Right cardiac atrium (tissue), 5 donors: ENCODE measurements around the gene CSPG4. TPM values are rescaled to one million over a fixed set of nuclear protein-coding genes. Genes with fewer than 3 reads are reported as not detected.
"Not testable (repeated sequence)": the region's sequence is repeated elsewhere in the genome, so short reads cannot be mapped to it uniquely, and the experiment has no call there.

Experiments used
- ATAC-seq, 2 donors: fragments of 200-7000 bp; cut with Tn5 transposase; one replicate each; pipeline versions ENCODE4 v1.8.0 to v1.9.1; 2020; ENCODE audit warnings: moderate library complexity in 2 of 2, mild to moderate bottlenecking in 1 of 2
- DNase-seq, 3 donors: peaks; one replicate each; pipeline ENCODE4 v3.0.0-alpha.2; 2020
- H3K27ac ChIP-seq: one replicate; pipeline ENCODE4 v1.5.1; 2013; ENCODE audit warnings: mild to moderate bottlenecking, low read length, control low read depth, moderate library complexity
- H3K27me3 ChIP-seq: one replicate; pipeline ENCODE4 v1.6.1; 2013; ENCODE audit not compliant: control insufficient read depth, insufficient read depth
- H3K4me1 ChIP-seq: one replicate; pipeline ENCODE4 v1.6.1; 2013; ENCODE audit warnings: low read length; ENCODE audit not compliant: control insufficient read depth, insufficient read depth
- H3K4me3 ChIP-seq: one replicate; pipeline ENCODE4 v1.5.1; 2013; ENCODE audit warnings: low read length, control low read depth
- H3K9me3 ChIP-seq: one replicate; pipeline ENCODE4 v1.6.1; 2013; ENCODE audit warnings: low read length; ENCODE audit not compliant: control insufficient read depth
- WGBS: extraction: QIAGEN DNeasy Blood & Tissue Kit; methylation state at CpG from one replicate; pipeline ENCODE4 v1.1.7; 2013; 5-methylcytosine and 5-hydroxymethylcytosine counted together
- intact Hi-C, 4 donors: fragments of 100-400 bp; cut with DNase I; formaldehyde crosslinking; loops; one replicate each; pipeline versions ENCODE4 v1.11.0 to v1.14.0; 2022 to 2023
- polyA plus RNA-seq: library from polyadenylated mRNA; stranded (reverse); fragments of 200-250 nt; gene quantifications from one replicate; pipeline ENCODE4 v1.2.3, GENCODE V29; 2013
- total RNA-seq, 4 donors: library from RNA; stranded (reverse); fragmentation: NEBNext Ultra II Directional; extraction: Animal tissue kit (Norgen Biotek cat#: 25700); gene quantifications; one replicate each; pipeline ENCODE4 v1.2.1, GENCODE V29; 2021
- donor health status: healthy with polysubstance abuse.
- donor health status: DM: no; HTN: yes; CAD: no.
- donor health status: DM: no; HTN: no; CAD: no.
- donor health status: DM: no; HTN: yes; CAD: no; lungs with severe emphysema.
- donor health status: DM: yes; HTN: yes; CAD: no.

Gene CSPG4
- total and polyA plus RNA-seq, 5 donors: 10.1 to 48.9 (median 14.7) TPM

DNA sequence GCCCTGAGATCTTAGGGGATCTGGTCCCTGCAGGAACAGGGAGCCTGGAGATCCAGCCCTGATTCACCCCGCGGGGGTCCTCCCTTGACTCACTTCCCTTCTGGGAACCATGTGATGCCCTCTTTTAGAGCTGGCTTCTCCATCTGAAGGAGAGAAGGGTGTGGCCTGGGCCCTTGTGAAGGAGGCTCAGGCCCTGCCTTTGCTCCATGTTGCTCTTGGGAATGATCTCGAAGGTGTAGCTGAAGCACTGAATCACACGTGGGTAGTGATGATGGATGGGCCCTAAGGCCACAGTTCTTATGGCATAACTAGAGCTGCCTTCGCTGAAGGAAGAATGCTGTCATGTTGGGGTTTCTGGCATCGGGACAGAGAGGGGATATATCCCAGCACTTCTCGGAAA, 1.2 kb downstream of the CSPG4 start:
- peak in 1 of 3 donors; percentile 36 for DNase-seq
- Histone ChIP-seq H3K4me3 (peak overlapping the region; percentile 53), H3K4me1 (peaks cover 10% of the 10 kb centered on the region), H3K27ac (peak overlapping the region; percentile 31)
- 40% methylated on average over 7 of the region's 7 CpGs for WGBS
- intact Hi-C loops, H3K9me3 ChIP-seq, ATAC-seq, H3K27me3 ChIP-seq: not testable (repeated sequence)

DNA sequence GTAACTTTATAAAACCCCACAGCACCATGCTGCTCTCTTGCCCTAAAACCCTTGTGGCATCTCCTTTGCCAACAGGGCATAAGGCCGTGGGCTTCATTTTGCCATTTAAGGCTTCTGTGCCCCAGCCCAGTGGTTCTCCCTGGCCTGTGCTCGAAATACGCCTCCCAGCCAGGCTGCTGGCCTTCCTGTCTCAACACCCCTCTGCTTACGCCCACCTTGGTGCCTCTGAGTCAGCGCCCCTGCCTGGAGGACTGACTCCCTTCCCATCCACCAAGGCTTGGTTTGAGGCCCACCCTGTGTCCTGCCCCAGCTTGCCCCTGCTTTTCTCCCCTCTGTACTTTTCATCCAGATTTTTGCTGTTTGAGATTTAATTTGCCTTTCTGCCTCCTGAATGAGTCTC, 1.8 kb downstream of the CSPG4 start:
- peak in 1 of 3 donors; percentile 15 for DNase-seq
- H3K4me1 ChIP-seq: peaks cover 10% of the 10 kb centered on the region
- WGBS: 71% methylated on average over 5 of the region's 5 CpGs
- H3K4me3 ChIP-seq, H3K27me3 ChIP-seq, H3K27ac ChIP-seq, H3K9me3 ChIP-seq, ATAC-seq, intact Hi-C loops: not testable (repeated sequence)

DNA sequence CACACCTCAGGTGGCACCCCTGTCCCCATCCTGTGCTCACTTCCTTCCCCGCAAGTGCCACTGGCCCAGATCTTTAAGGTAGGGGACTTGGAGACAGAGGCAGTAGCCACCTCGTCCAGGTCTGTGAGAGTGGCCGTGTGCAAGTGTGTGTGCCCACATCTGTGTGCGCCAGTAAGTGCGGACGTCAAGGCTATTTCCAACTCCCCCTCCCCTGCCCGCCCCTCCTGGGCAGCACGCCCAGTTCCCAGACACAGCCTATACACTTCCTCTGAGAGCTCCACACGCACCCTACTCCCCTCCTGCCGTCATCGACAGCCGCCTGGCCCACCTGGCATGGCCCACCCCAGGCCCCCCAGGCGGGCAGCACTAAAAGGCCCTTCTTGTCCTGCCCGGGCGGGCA, 3.2 kb downstream of the CSPG4 start:
- H3K27ac ChIP-seq: peak overlapping the region; percentile 73
- intact Hi-C loops, H3K9me3 ChIP-seq, H3K4me3 ChIP-seq, H3K27me3 ChIP-seq: not testable (repeated sequence)
- peak; percentile 69 to 70 for ATAC-seq
- 13% methylated on average over 13 of the region's 15 CpGs for WGBS
- peak; percentile 84 to 93 (median 92) for DNase-seq
- peaks cover 10% of the 10 kb centered on the region for H3K4me1 ChIP-seq

DNA sequence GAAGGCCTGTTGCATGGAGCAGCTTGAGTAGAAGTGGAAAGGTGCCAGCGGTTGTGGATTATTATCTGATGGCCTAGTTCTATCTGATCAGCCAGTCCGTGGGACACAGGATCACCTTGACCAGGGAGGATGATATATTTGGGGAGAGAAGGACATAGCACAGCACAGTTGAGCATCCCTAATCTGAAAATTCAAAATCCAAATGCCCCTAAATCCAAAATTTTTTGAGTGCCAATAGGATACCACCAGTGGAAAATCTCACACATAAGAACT, 6.0 kb downstream of the CSPG4 start:
- H3K4me3 ChIP-seq: no peak overlapping the region
- H3K27me3 ChIP-seq: no peaks in the 10 kb centered on the region
- no peaks in the 10 kb centered on the region for H3K9me3 ChIP-seq
- intact Hi-C loops: no loop called here
- no peak for ATAC-seq
- 58% methylated on average over 2 of the region's 2 CpGs for WGBS
- no peak overlapping the region for H3K27ac ChIP-seq
- H3K4me1 ChIP-seq: peaks cover 13% of the 10 kb centered on the region
- no peak for DNase-seq

DNA sequence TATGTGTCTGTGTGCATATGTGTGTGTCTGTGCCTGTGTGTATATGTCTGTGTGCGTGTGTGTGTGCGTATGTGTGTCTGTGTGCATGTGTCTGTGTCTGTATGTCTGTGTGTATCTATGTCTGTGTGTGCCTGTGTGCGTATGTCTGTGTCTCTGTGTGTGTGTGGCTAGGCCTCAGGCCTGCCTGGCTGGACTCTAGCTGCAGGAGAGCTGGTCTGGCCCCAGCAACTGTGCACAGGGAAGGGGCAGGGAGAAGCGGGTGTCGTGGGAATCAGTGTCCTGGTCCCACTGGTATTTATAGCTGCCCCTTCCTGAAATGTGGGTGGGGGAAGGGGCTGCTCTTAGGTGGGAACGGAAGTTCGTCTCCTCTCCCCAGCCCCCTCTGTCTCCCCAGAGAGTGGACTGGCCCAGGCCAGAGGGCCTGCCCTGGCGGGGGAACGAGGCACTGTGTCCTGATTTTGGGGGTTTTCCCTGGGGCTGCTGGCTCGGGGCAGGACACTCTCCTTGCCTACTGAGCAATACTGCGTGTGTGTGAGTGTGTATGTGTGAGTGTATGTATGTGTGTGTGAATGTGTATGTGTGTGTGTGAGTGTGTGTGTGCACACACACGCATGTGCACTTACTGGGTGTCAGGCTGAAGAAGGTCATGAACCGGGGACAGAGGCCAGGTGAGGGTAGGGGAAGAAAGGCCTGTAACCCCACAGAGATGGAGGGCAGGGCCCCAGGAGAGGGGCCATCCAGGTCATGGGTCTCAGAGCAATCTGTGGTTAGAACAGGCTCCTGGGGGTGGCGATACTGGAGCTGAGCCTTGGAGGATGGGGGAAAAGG, 6.6 kb downstream of the CSPG4 start:
- Histone ChIP-seq H3K4me1 (peaks cover 15% of the 10 kb centered on the region), H3K9me3 (no peaks in the 10 kb centered on the region), H3K27ac (peak overlapping the region; percentile 22), H3K4me3 (no peak overlapping the region), H3K27me3 (no peaks in the 10 kb centered on the region)
- ATAC-seq (no peak), DNase-seq (peak in 1 of 3 donors; percentile 75)
- intact Hi-C loops: no loop called here
- WGBS: 65% methylated on average over 14 of the region's 14 CpGs

DNA sequence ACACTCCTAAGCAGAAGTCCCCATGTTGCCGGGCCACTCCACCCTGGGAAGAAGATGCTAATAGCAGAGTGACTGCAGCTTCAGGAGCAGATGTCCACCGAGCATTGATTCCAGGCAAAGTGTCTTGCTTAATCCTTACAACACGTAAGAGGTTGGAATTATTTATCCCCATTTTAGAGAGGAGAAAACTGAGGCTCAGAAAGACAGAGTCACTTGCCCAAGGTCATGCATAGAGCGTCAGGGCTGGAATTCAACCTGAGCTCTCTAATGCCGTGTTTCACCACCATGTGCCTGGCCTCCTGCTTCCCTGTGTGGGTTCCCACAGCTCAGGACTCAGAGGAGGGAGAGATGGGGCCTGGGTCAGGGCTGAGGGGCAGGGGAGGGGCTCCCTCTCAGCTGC, 7.3 kb downstream of the CSPG4 start:
- DNase-seq, intact Hi-C loops, H3K9me3 ChIP-seq, ATAC-seq, H3K4me3 ChIP-seq, H3K27ac ChIP-seq, H3K27me3 ChIP-seq: not testable (repeated sequence)
- peaks cover 18% of the 10 kb centered on the region for H3K4me1 ChIP-seq
- 88% methylated on average over 5 of the region's 5 CpGs for WGBS

DNA sequence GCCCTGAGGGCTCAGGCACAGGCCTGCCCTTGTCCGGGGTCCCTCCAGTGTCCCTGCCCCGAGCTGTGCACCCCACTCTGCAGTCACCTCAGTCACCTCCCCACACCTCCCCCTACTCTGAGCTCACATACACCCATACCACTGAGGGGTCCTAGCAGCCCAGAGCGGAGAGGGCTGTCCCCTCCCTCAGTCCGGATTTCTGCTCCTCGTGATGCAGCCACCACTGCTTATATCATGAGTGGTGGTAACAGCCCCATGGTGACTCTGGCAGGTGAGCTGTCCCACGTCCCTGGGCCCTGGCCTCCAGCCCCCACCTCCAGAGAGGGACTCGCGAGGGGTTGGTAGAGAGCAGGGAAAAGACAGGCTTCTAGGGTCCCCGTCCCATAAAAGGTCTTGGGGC, 8.0 kb downstream of the CSPG4 start:
- ATAC-seq: no peak
- no peak overlapping the region for H3K4me3 ChIP-seq
- WGBS: 90% methylated on average over 9 of the region's 9 CpGs
- no peak for DNase-seq
- no peaks in the 10 kb centered on the region for H3K27me3 ChIP-seq
- H3K4me1 ChIP-seq: peaks cover 21% of the 10 kb centered on the region
- intact Hi-C loops: no loop called here
- H3K27ac ChIP-seq: no peak overlapping the region
- H3K9me3 ChIP-seq: no peaks in the 10 kb centered on the region

DNA sequence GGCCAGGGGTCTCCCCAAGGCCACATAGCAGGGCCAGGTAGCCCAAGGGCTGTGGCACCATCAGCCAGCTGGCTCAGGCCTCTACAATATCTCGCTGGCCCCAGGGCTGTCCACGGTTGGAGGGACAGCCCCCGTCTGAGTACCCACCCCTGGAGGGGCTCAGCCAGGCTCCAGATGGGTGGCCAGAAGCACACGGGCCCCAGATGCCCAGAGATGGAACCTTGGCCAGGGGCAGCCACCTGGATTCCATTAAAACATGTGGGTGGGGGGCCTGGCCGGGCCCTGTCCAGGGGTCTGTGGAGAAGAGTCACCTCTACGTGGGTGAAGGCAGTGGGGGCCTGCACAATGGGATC, 8.4 kb downstream of the CSPG4 start:
- WGBS: 59% methylated on average over 6 of the region's 6 CpGs
- Histone ChIP-seq H3K4me1 (peaks cover 20% of the 10 kb centered on the region), H3K9me3 (no peaks in the 10 kb centered on the region), H3K27ac (peak overlapping the region; percentile 81), H3K27me3 (no peaks in the 10 kb centered on the region), H3K4me3 (no peak overlapping the region)
- ATAC-seq (no peak), DNase-seq (peak in 1 of 3 donors; percentile 59)
- intact Hi-C loops: no loop called here

DNA sequence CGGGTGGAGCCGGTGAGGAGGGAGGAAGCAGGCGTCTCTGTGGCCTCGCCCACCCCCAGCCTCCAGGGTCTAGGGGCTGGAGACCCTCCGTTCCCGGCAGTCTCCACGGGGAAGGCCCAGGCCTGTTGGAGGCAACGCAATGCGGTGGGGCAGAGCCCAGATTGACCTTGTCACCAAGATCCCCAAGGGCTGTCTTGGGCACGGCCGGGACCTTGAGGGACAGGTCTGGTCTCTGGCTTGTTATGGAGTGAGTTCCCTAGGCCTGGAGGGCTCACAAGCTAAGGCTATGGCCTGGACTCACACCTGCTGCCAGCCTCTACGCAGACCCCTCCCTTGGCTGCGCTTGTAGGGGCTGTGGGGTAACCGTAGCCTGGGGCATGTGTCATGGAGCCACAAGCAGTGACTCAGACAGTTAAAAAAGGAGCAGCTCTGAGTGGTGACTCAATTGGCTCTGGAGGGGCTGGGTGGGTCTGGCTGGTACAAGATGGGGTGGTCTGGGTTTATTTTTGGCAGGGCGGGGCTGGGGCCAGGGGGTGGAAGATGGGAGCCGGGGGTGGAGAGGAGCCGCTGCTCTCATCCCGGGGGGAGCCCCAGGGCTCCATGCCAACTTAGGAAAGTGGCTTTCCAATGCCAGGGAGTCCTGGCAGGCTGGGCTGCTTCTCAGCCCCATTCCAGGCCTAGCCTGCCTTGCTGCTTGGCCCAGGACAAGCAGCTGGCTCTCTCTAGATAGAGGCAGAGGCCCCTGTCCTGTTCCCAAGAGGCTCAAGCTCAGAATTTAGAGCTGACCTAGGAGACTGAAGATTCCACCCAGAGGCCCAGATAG, 9.0 kb downstream of the CSPG4 start:
- H3K9me3 ChIP-seq, DNase-seq, H3K27me3 ChIP-seq, H3K4me3 ChIP-seq, intact Hi-C loops: not testable (repeated sequence)
- WGBS: 63% methylated on average over 11 of the region's 18 CpGs
- H3K4me1 ChIP-seq: peaks cover 18% of the 10 kb centered on the region
- peak overlapping the region; percentile 81 for H3K27ac ChIP-seq
- peak; percentile 5 to 47 for ATAC-seq

DNA sequence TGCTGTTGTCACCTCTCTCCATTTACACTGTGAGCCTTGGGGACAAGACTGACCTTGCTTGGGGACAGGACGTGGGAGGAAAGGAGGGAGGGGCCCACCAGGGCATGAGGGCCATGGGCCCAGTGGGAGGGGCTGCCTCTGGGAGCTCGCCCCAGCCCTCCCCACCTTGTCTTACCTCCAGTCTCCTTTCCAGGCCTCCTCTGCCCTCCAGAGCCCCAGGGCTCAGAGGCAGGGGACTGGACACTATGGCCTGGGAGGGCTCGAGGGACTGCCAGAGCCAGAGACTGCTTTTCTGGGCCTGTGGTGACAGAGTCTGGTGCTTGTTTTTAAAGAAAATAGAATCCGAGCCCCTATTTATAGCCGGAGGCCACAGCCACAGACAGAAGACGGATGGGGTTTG, 10.2 kb downstream of the CSPG4 start:
- intact Hi-C loops: no loop called here
- WGBS: 74% methylated on average over 6 of the region's 6 CpGs
- no peaks in the 10 kb centered on the region for H3K9me3 ChIP-seq
- H3K4me3 ChIP-seq: no peak overlapping the region
- DNase-seq (peak in 1 of 3 donors; percentile 61), ATAC-seq (no peak)
- peaks cover 18% of the 10 kb centered on the region for H3K4me1 ChIP-seq
- peak overlapping the region; percentile 25 for H3K27ac ChIP-seq
- H3K27me3 ChIP-seq: no peaks in the 10 kb centered on the region
